ENCODE results near the gene STAG1. TPM values are rescaled to one million over a fixed set of nuclear protein-coding genes. Genes with fewer than 3 reads are reported as not detected.

Gene STAG1
- polyA plus RNA-seq, 1 donor from 2014 or later, result 30.8 TPM

GRCh38 chr3:136735103-136735502, 17.1 kb downstream of the STAG1 start:
- Histone ChIP-seq H3K4me3 (ENCODE audit: low read length) (no peak overlapping the region), H3K36me3 (ENCODE audit: insufficient read depth, low read length) (no peaks in the 10 kb centered on the region), H3K79me2 (replicated peaks; ENCODE audit: insufficient read depth, low read length) (peaks cover 49% of the 10 kb centered on the region), H3K9me2 (ENCODE audit: insufficient read depth, low read length) (no peaks in the 10 kb centered on the region), H3K27me3 (ENCODE audit: insufficient read depth, low read depth, low read length) (no peaks in the 10 kb centered on the region), H3K27ac (ENCODE audit: low read length) (no peak overlapping the region), H3K9ac (ENCODE audit: low read length) (no peak overlapping the region), H3K9me3 (ENCODE audit: low read length) (no peaks in the 10 kb centered on the region), H4K20me1 (ENCODE audit: insufficient read depth) (no peaks in the 10 kb centered on the region), H3K4me2 (ENCODE audit: low read length) (no peak overlapping the region), H2AFZ (ENCODE audit: low read depth, low read length) (no peak overlapping the region), H3F3A (ENCODE audit: insufficient read depth, low read length, poor library complexity, severe bottlenecking) (no peaks in the 10 kb centered on the region)
- TF ChIP-seq EP300 (conservative IDR thresholded peaks at IDR 0.05; ENCODE audit: poor library complexity, severe bottlenecking) (no peak), SMC3 (conservative IDR thresholded peaks at IDR 0.05; ENCODE audit: poor library complexity) (no peak), CTCF (IDR thresholded peaks at IDR 0.05; ENCODE audit: poor library complexity, severe bottlenecking) (no peak), EZH2 (IDR thresholded peaks at IDR 0.05; ENCODE audit: borderline replicate concordance, insufficient read depth, low read length, poor library complexity, severe bottlenecking) (no peak), RAD21 (conservative IDR thresholded peaks at IDR 0.05) (no peak), MXI1 (conservative IDR thresholded peaks at IDR 0.05; ENCODE audit: poor library complexity, severe bottlenecking) (no peak), POLR2AphosphoS5 (IDR thresholded peaks at IDR 0.05) (no peak), TAF1 (IDR thresholded peaks at IDR 0.05; ENCODE audit: low read depth) (no peak), REST (IDR thresholded peaks at IDR 0.05; ENCODE audit: borderline replicate concordance) (no peak)

- Histone ChIP-seq H3K79me2 (replicated peaks; ENCODE audit: insufficient read depth, low read length) (peaks cover 46% of the 10 kb centered on the region), H4K20me1 (ENCODE audit: insufficient read depth) (no peaks in the 10 kb centered on the region), H3K9ac (ENCODE audit: low read length) (no peak overlapping the region), H3K27ac (ENCODE audit: low read length) (no peak overlapping the region), H3K9me2 (ENCODE audit: insufficient read depth, low read length) (no peaks in the 10 kb centered on the region), H3K36me3 (ENCODE audit: insufficient read depth, low read length) (no peaks in the 10 kb centered on the region), H3K9me3 (ENCODE audit: low read length) (no peaks in the 10 kb centered on the region), H3K27me3 (ENCODE audit: insufficient read depth, low read depth, low read length) (no peaks in the 10 kb centered on the region), H2AFZ (ENCODE audit: low read depth, low read length) (no peak overlapping the region), H3K4me3 (ENCODE audit: low read length) (no peak overlapping the region), H3K4me2 (ENCODE audit: low read length) (no peak overlapping the region), H3F3A (ENCODE audit: insufficient read depth, low read length, poor library complexity, severe bottlenecking) (no peaks in the 10 kb centered on the region)
- no peak for TF ChIP-seq MXI1 (conservative IDR thresholded peaks at IDR 0.05; ENCODE audit: poor library complexity, severe bottlenecking)
- no peak for TF ChIP-seq RAD21 (conservative IDR thresholded peaks at IDR 0.05)
- no peak for TF ChIP-seq EZH2 (IDR thresholded peaks at IDR 0.05; ENCODE audit: borderline replicate concordance, insufficient read depth, low read length, poor library complexity, severe bottlenecking)
- TF ChIP-seq SMC3 (conservative IDR thresholded peaks at IDR 0.05; ENCODE audit: poor library complexity), result no peak
- no peak for TF ChIP-seq REST (IDR thresholded peaks at IDR 0.05; ENCODE audit: borderline replicate concordance)
- TF ChIP-seq CTCF (IDR thresholded peaks at IDR 0.05; ENCODE audit: poor library complexity, severe bottlenecking), result no peak
- no peak for TF ChIP-seq POLR2AphosphoS5 (IDR thresholded peaks at IDR 0.05)
- TF ChIP-seq TAF1 (IDR thresholded peaks at IDR 0.05; ENCODE audit: low read depth), result no peak
- TF ChIP-seq EP300 (conservative IDR thresholded peaks at IDR 0.05; ENCODE audit: poor library complexity, severe bottlenecking), result no peak
Observed at GRCh38 chr3:136734382-136735070, 17.7 kb downstream of the STAG1 start.

Data from neural cell (in vitro differentiated cells).